Glutamatergic neuron (in vitro differentiated cells): ENCODE results near the gene RASL10A. TPM values are rescaled to one million over a fixed set of nuclear protein-coding genes. Genes with fewer than 3 reads are reported as not detected.

Source experiments
- DNase-seq: peaks from one replicate; pipeline ENCODE4 v3.0.0; 2022
- H3K27ac Mint-ChIP-seq: one replicate; pipeline ENCODE4 v1.8.0; 2020; ENCODE audit warnings: mild to moderate bottlenecking, mixed read lengths, inconsistent platforms; ENCODE audit not compliant: unreplicated experiment
- H3K27me3 Mint-ChIP-seq: one replicate; pipeline ENCODE4 v1.8.0; 2020; ENCODE audit warnings: mild to moderate bottlenecking, moderate library complexity, mixed read lengths, inconsistent platforms; ENCODE audit not compliant: unreplicated experiment
- H3K36me3 Mint-ChIP-seq: one replicate; pipeline ENCODE4 v1.8.0; 2020; ENCODE audit warnings: mild to moderate bottlenecking, mixed read lengths, inconsistent platforms; ENCODE audit not compliant: unreplicated experiment
- H3K4me1 Mint-ChIP-seq: one replicate; pipeline ENCODE4 v1.8.0; 2020; ENCODE audit warnings: mild to moderate bottlenecking, low read depth, mixed read lengths, inconsistent platforms; ENCODE audit not compliant: unreplicated experiment
- H3K4me3 Mint-ChIP-seq: one replicate; pipeline ENCODE4 v1.8.0; 2020; ENCODE audit warnings: mild to moderate bottlenecking, mixed read lengths, inconsistent platforms; ENCODE audit not compliant: unreplicated experiment
- H3K9me3 Mint-ChIP-seq: one replicate; pipeline ENCODE4 v1.8.0; 2020; ENCODE audit warnings: mild to moderate bottlenecking, moderate library complexity, mixed read lengths, inconsistent platforms; ENCODE audit not compliant: unreplicated experiment
- total RNA-seq: library from RNA; stranded (reverse); fragmentation: NEBNext Ultra II Directional; extraction: Animal tissue kit (Norgen Biotek cat#: 25700); gene quantifications from one replicate; pipeline ENCODE4 v1.2.1, GENCODE V29; 2021; ENCODE audit not compliant: unreplicated experiment
- TF ChIP-seq, protein P1 (sequence below): fragments of 200-600 bp; sonication (generic); IDR thresholded peaks from one replicate; pipeline ENCODE4 v1.5.0; 2021; ENCODE audit not compliant: partially characterized antibody, unreplicated experiment

The RASL10A gene
- total RNA-seq, 1 donor from 2014 or later = 1.3 TPM

DNA sequence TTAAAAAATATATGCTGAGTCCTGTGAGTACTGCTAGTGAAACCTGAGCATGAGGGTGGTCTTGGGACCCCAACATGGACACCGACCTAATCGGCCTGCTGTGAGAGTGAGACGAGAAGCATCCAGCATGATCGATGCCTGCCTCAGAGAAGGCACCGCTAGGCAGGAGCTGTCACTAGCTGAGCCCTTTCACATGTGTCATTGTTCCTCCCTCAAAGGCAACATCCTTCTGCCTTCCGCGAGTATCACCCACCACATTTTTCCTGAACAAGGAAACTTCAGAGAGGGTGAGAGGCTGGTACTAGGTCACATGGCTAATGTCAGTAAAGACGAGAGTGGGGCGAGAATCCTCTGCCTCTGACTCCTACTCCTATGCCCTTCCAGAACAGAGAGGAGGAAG lies 37.3 kb upstream of the RASL10A start:
- H3K4me1 Mint-ChIP-seq = peaks cover 13% of the 10 kb centered on the region
- no peak overlapping the region for H3K27ac Mint-ChIP-seq
- H3K36me3 Mint-ChIP-seq = no peaks in the 10 kb centered on the region
- no peak for DNase-seq
- peaks cover 6% of the 10 kb centered on the region for H3K27me3 Mint-ChIP-seq
- no peaks in the 10 kb centered on the region for H3K9me3 Mint-ChIP-seq
- TF ChIP-seq, protein P1, sequence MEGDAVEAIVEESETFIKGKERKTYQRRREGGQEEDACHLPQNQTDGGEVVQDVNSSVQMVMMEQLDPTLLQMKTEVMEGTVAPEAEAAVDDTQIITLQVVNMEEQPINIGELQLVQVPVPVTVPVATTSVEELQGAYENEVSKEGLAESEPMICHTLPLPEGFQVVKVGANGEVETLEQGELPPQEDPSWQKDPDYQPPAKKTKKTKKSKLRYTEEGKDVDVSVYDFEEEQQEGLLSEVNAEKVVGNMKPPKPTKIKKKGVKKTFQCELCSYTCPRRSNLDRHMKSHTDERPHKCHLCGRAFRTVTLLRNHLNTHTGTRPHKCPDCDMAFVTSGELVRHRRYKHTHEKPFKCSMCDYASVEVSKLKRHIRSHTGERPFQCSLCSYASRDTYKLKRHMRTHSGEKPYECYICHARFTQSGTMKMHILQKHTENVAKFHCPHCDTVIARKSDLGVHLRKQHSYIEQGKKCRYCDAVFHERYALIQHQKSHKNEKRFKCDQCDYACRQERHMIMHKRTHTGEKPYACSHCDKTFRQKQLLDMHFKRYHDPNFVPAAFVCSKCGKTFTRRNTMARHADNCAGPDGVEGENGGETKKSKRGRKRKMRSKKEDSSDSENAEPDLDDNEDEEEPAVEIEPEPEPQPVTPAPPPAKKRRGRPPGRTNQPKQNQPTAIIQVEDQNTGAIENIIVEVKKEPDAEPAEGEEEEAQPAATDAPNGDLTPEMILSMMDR = no peak
- no peak overlapping the region for H3K4me3 Mint-ChIP-seq

DNA sequence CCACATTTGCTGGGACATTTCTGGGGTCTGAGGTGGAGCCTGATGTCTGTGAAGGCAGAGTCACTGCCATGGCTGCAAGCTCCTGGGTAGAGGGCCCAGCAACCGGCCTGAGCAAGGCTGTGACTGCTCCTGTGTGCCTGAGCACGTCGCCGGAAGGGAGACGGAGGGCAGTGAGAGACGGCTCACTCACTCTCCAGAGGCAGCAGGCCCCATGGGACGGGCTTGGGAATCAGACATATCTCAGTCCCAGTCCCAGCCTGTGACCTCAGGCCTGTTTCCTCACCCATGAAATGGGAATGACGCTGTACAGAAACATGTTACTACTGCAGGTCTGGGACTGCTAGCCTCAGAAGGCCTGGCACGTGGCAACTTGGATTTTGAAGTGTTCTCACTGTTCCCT lies 36.4 kb upstream of the RASL10A start:
- no peak for DNase-seq
- Mint-ChIP-seq H3K4me3 (no peak overlapping the region), H3K9me3 (no peaks in the 10 kb centered on the region), H3K36me3 (no peaks in the 10 kb centered on the region), H3K4me1 (peaks cover 21% of the 10 kb centered on the region), H3K27me3 (peaks cover 6% of the 10 kb centered on the region), H3K27ac (no peak overlapping the region)
- TF ChIP-seq, protein P1 = no peak

DNA sequence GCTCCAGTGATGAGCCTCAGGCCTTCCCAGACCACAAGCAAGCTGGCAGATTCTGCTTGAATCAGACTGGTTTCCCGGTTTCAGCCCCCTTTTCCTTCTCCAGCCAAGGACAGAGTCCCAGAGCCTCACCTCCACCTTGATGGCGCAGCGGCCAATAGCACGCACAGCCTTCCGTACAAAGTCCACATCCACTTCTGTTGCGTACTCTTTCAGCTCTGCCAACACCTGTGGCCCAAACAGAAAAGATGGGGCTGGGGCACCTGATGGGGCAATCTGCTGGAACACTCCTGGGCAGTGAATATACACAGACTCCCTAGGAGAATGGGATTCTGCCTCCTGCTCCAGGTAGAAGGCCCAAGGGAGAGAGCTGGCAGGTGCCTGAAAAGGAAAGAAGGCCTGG lies 35.5 kb upstream of the RASL10A start:
- Mint-ChIP-seq H3K27ac (no peak overlapping the region), H3K9me3 (no peaks in the 10 kb centered on the region), H3K4me3 (no peak overlapping the region), H3K27me3 (peaks cover 6% of the 10 kb centered on the region), H3K4me1 (peaks cover 28% of the 10 kb centered on the region), H3K36me3 (no peaks in the 10 kb centered on the region)
- TF ChIP-seq, protein P1 = no peak
- peak; percentile 0 for DNase-seq

- Mint-ChIP-seq H3K4me1 (peaks cover 34% of the 10 kb centered on the region), H3K27me3 (peaks cover 6% of the 10 kb centered on the region), H3K36me3 (no peaks in the 10 kb centered on the region), H3K4me3 (no peak overlapping the region), H3K27ac (peak overlapping the region; percentile 6), H3K9me3 (no peaks in the 10 kb centered on the region)
- DNase-seq = no peak
- TF ChIP-seq, protein P1 = no peak
These were observed 33.5 kb upstream of the RASL10A start for GRCh38 chr22:29348956-29349355.

GRCh38 chr22:29348041-29348440 lies 32.5 kb upstream of the RASL10A start:
- DNase-seq = peak; percentile 2
- H3K4me3 Mint-ChIP-seq = no peak overlapping the region
- no peaks in the 10 kb centered on the region for H3K36me3 Mint-ChIP-seq
- H3K9me3 Mint-ChIP-seq = no peaks in the 10 kb centered on the region
- peak overlapping the region; percentile 92 for H3K27ac Mint-ChIP-seq
- TF ChIP-seq, protein P1 = no peak
- H3K27me3 Mint-ChIP-seq = peaks cover 8% of the 10 kb centered on the region
- H3K4me1 Mint-ChIP-seq = peaks cover 33% of the 10 kb centered on the region
